CD4-positive, alpha-beta T cell (primary cell): ENCODE data around the gene ERCC6. TPM values are rescaled to one million over a fixed set of nuclear protein-coding genes. Genes with fewer than 3 reads are reported as not detected.

Experiments
- ATAC-seq: fragments of 200-7000 bp; cut with Tn5 transposase; one replicate; pipeline ENCODE4 v1.10.0; 2022; ENCODE audit warnings: mild to moderate bottlenecking; ENCODE audit not compliant: poor library complexity
- CTCF ChIA-PET: fragments of 350-600 bp; sonication (Branson Sonifier 250); formaldehyde crosslinking; loops from one replicate; lab custom pipeline; 2021; ENCODE audit warnings: antibody characterized with exemption, inconsistent platforms; lab: Charles Lee
- POLR2A ChIA-PET: fragments of 350-600 bp; sonication (Branson Sonifier 250); formaldehyde crosslinking; loops from one replicate; lab custom pipeline; 2021; ENCODE audit warnings: antibody characterized with exemption, inconsistent platforms; lab: Charles Lee
- DNase-seq, 14 experiments: peaks; one replicate each; pipeline ENCODE4 v3.0.0-alpha.2; 2013 to 2020; ENCODE audit warnings: mixed read lengths in 2 of 14
- H3K27ac ChIP-seq, 2 donors: one replicate each; pipeline versions ENCODE4 v1.5.1 to v1.7.0; 2013; ENCODE audit warnings: low read length in 2 of 2, low read depth in 1 of 2, mild to moderate bottlenecking in 1 of 2
- H3K27me3 ChIP-seq, 2 experiments: 1 replicate in 1 of 2; 2 replicates in 1 of 2; pipeline versions ENCODE4 v1.6.1 to v1.7.0; 2013; ENCODE audit warnings: low read length in 2 of 2, control low read depth in 1 of 2, mild to moderate bottlenecking in 1 of 2, moderate library complexity in 1 of 2; ENCODE audit not compliant: insufficient read depth in 2 of 2, control insufficient read depth in 1 of 2
- H3K36me3 ChIP-seq: one replicate; pipeline ENCODE4 v1.6.1; 2013; ENCODE audit warnings: low read length, control low read depth; ENCODE audit not compliant: insufficient read depth
- H3K4me1 ChIP-seq: one replicate; pipeline ENCODE4 v1.6.1; 2013; ENCODE audit warnings: low read length, control low read depth; ENCODE audit not compliant: insufficient read depth
- H3K4me3 ChIP-seq: one replicate; pipeline ENCODE4 v1.5.1; 2013; ENCODE audit warnings: mild to moderate bottlenecking, low read length, moderate library complexity
- H3K9me3 ChIP-seq, 2 experiments: 1 replicate in 1 of 2; 2 replicates in 1 of 2; pipeline versions ENCODE4 v1.6.1 to v1.7.0; 2013; ENCODE audit warnings: low read length in 2 of 2, mild to moderate bottlenecking in 2 of 2, control low read depth in 1 of 2, moderate library complexity in 1 of 2; ENCODE audit not compliant: control insufficient read depth in 1 of 2, insufficient read depth in 1 of 2
- H3K27ac Mint-ChIP-seq: one replicate; pipeline ENCODE4 v1.8.0; 2020; ENCODE audit warnings: mixed read lengths
- H3K27me3 Mint-ChIP-seq: one replicate; pipeline ENCODE4 v1.8.0; 2021; ENCODE audit warnings: mixed read lengths
- H3K36me3 Mint-ChIP-seq: one replicate; pipeline ENCODE4 v1.8.0; 2021; ENCODE audit warnings: low read depth, mixed read lengths
- H3K4me1 Mint-ChIP-seq: one replicate; pipeline ENCODE4 v1.8.0; 2021; ENCODE audit warnings: low read depth, mixed read lengths
- H3K4me3 Mint-ChIP-seq: one replicate; pipeline ENCODE4 v1.8.0; 2020; ENCODE audit warnings: mild to moderate bottlenecking, mixed read lengths
- H3K9me3 Mint-ChIP-seq: one replicate; pipeline ENCODE4 v1.8.0; 2020; ENCODE audit warnings: mixed read lengths
- intact Hi-C, 2 experiments: fragments of 100-400 bp; cut with DNase I in 1 of 2; cut with micrococcal nuclease in 1 of 2; formaldehyde crosslinking; loops; one replicate each; pipeline versions ENCODE4 v1.15.1 to v1.9.0; 2023 to 2025; cut with DNase I, micrococcal nuclease
- total RNA-seq, 174 experiments: library from RNA in 2 of 174; stranded (reverse) in 2 of 174; gene quantifications; one replicate each; pipeline ENCODE4 v1.2.3 and lab custom pipeline; 2021 to 2026
- TF ChIP-seq, protein P1 (sequence below): fragments of 200-600 bp; IDR thresholded peaks from one replicate; pipeline ENCODE4 v1.8.0; 2022; ENCODE audit warnings: antibody characterized with exemption, mild to moderate bottlenecking

Gene ERCC6
- total RNA-seq, 2 experiments from 2014 or later: 33.3 to 39.0 TPM

DNA sequence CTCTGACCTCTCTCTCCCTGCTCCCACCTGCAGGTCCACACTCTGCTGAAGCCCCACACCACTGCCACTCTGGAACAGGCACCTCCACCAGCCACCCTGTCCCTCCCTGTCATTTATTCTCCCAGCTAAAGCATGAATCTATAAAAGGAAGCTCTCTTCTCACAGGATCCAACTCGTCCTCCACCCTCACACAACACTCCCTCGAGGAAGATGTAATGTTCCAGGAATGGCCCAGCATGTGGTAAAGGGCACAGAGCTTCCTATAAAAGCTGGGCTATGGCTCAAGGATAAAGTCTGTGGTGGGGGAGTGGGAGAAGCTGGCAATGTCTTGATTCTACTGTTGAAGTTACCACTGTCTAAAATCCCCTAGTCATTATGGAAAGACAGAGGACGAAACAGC, 67.4 kb downstream of the ERCC6 start:
- Mint-ChIP-seq H3K27ac (no peak overlapping the region), H3K36me3 (peaks cover 97% of the 10 kb centered on the region), H3K4me1 (no peaks in the 10 kb centered on the region), H3K9me3 (peaks cover under 1% of the 10 kb centered on the region), H3K4me3 (no peak overlapping the region), H3K27me3 (no peaks in the 10 kb centered on the region)
- H3K27me3 ChIP-seq: no peaks in the 10 kb centered on the region
- H3K36me3 ChIP-seq: peaks cover 75% of the 10 kb centered on the region
- DNase-seq: no peak
- TF ChIP-seq, protein P1, sequence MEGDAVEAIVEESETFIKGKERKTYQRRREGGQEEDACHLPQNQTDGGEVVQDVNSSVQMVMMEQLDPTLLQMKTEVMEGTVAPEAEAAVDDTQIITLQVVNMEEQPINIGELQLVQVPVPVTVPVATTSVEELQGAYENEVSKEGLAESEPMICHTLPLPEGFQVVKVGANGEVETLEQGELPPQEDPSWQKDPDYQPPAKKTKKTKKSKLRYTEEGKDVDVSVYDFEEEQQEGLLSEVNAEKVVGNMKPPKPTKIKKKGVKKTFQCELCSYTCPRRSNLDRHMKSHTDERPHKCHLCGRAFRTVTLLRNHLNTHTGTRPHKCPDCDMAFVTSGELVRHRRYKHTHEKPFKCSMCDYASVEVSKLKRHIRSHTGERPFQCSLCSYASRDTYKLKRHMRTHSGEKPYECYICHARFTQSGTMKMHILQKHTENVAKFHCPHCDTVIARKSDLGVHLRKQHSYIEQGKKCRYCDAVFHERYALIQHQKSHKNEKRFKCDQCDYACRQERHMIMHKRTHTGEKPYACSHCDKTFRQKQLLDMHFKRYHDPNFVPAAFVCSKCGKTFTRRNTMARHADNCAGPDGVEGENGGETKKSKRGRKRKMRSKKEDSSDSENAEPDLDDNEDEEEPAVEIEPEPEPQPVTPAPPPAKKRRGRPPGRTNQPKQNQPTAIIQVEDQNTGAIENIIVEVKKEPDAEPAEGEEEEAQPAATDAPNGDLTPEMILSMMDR: no peak
- POLR2A ChIA-PET: no interaction called here
- CTCF ChIA-PET: no interaction called here
- intact Hi-C loops: no loop called here
- H3K9me3 ChIP-seq: no peaks in the 10 kb centered on the region
- no peak overlapping the region for H3K4me3 ChIP-seq
- H3K4me1 ChIP-seq: no peaks in the 10 kb centered on the region
- no peak overlapping the region for H3K27ac ChIP-seq
- ATAC-seq: no peak

DNA sequence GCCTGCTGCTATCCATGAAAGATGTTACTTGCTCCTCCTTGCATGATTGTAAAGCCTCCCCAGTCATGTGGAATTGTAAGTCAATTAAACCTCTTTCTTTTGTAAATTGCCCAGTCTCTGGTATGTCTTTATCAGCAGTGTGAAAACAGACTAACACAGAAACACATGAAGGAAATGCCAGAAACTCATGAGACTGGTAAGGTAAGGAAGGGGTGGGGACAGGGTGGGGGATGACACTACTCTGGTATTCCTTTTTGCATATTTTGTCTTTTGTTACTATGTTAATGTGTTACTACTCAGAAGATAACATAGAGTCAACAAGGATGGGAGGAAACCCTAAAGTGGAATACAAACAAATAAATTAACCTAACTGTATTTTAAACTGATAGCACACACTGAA, 73.2 kb downstream of the ERCC6 start:
- CTCF ChIA-PET: no interaction called here
- no peak overlapping the region for H3K4me3 ChIP-seq
- POLR2A ChIA-PET: no interaction called here
- intact Hi-C loops: no loop called here
- H3K36me3 ChIP-seq: peaks cover 39% of the 10 kb centered on the region
- Mint-ChIP-seq H3K4me3 (no peak overlapping the region), H3K27me3 (no peaks in the 10 kb centered on the region), H3K36me3 (peaks cover 96% of the 10 kb centered on the region), H3K4me1 (no peaks in the 10 kb centered on the region), H3K9me3 (peaks cover 13% of the 10 kb centered on the region), H3K27ac (no peak overlapping the region)
- DNase-seq: no peak
- peaks cover 0 to 8% of the 10 kb centered on the region in 2 experiments for H3K9me3 ChIP-seq
- no peaks in the 10 kb centered on the region for H3K27me3 ChIP-seq
- TF ChIP-seq, protein P1: no peak
- H3K4me1 ChIP-seq: no peaks in the 10 kb centered on the region
- no peak for ATAC-seq
- no peak overlapping the region for H3K27ac ChIP-seq

Other genes with a start within 250 kb of the ERCC6 start
- not detected for gene C10orf71, start 240.0 kb downstream of the ERCC6 start, total RNA-seq
- not detected for gene DRGX, start 143.0 kb downstream of the ERCC6 start, total RNA-seq
- gene SLC18A3, start 71.2 kb upstream of the ERCC6 start, total RNA-seq: not detected
- not detected for gene CHAT, start 74.9 kb upstream of the ERCC6 start, total RNA-seq
- not detected for gene C10orf53, start 140.5 kb upstream of the ERCC6 start, total RNA-seq
- not detected for gene OGDHL, start 223.2 kb upstream of the ERCC6 start, total RNA-seq